ENCODE data around the gene PRKAR2B. TPM values are rescaled to one million over a fixed set of nuclear protein-coding genes. Genes with fewer than 3 reads are reported as not detected.

The PRKAR2B gene
- total RNA-seq, 1 experiment from 2014 or later = 15.1 TPM

GRCh38 chr7:107070710-107071109 lies 26.2 kb downstream of the PRKAR2B start:
- Histone ChIP-seq H3K79me2 (ENCODE audit: insufficient read depth, low read length) (no peaks in the 10 kb centered on the region), H3K4me2 (ENCODE audit: low read length) (no peak overlapping the region), H3K27me3 (ENCODE audit: insufficient read depth, low read length) (no peaks in the 10 kb centered on the region), H3K9me2 (ENCODE audit: insufficient read depth) (no peaks in the 10 kb centered on the region), H4K20me1 (ENCODE audit: insufficient read depth) (no peaks in the 10 kb centered on the region), H3K9me3 (ENCODE audit: control insufficient read depth in 1 of 2, insufficient read depth in 1 of 2, low read depth in 1 of 2, low read length in 2 of 2) (no peaks in the 10 kb centered on the region), H3K27ac (ENCODE audit: low read depth, low read length) (no peak overlapping the region), H3K4me3 (replicated peaks in 1 of 2; ENCODE audit: low read depth in 1 of 2, low read length in 2 of 2) (no peak overlapping the region), H3K36me3 (ENCODE audit: control insufficient read depth in 1 of 2, insufficient read depth in 2 of 2, low read length in 2 of 2) (no peaks in the 10 kb centered on the region), H3K4me1 (ENCODE audit: control insufficient read depth in 1 of 2, insufficient read depth in 2 of 2, low read length in 2 of 2) (no peaks in the 10 kb centered on the region), H3K9ac (ENCODE audit: low read length) (no peak overlapping the region), H2AFZ (ENCODE audit: low read depth, low read length, poor library complexity, severe bottlenecking) (no peak overlapping the region)
- ChIA-PET RAD21 (ENCODE audit: low non-redundant PET in 1 of 2, low total read pairs in 2 of 2, uncharacterized antibody in 2 of 2, unreplicated experiment in 2 of 2) (no interaction called here), POLR2A (no interaction called here), CTCF (no interaction called here)
- TF ChIP-seq, protein P1, sequence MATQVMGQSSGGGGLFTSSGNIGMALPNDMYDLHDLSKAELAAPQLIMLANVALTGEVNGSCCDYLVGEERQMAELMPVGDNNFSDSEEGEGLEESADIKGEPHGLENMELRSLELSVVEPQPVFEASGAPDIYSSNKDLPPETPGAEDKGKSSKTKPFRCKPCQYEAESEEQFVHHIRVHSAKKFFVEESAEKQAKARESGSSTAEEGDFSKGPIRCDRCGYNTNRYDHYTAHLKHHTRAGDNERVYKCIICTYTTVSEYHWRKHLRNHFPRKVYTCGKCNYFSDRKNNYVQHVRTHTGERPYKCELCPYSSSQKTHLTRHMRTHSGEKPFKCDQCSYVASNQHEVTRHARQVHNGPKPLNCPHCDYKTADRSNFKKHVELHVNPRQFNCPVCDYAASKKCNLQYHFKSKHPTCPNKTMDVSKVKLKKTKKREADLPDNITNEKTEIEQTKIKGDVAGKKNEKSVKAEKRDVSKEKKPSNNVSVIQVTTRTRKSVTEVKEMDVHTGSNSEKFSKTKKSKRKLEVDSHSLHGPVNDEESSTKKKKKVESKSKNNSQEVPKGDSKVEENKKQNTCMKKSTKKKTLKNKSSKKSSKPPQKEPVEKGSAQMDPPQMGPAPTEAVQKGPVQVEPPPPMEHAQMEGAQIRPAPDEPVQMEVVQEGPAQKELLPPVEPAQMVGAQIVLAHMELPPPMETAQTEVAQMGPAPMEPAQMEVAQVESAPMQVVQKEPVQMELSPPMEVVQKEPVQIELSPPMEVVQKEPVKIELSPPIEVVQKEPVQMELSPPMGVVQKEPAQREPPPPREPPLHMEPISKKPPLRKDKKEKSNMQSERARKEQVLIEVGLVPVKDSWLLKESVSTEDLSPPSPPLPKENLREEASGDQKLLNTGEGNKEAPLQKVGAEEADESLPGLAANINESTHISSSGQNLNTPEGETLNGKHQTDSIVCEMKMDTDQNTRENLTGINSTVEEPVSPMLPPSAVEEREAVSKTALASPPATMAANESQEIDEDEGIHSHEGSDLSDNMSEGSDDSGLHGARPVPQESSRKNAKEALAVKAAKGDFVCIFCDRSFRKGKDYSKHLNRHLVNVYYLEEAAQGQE (IDR thresholded peaks at IDR 0.05; ENCODE audit: low read depth) = no peak
- TF ChIP-seq POLR2AphosphoS5 (IDR thresholded peaks at IDR 0.05; ENCODE audit: low read depth, low read length) (no peak), ZFX (IDR thresholded peaks at IDR 0.05) (no peak), FOSL1 (IDR thresholded peaks at IDR 0.05; ENCODE audit: low read depth) (no peak), SP1 (IDR thresholded peaks at IDR 0.05; ENCODE audit: low read depth) (no peak), CBX3 (IDR thresholded peaks at IDR 0.05; ENCODE audit: low read depth) (no peak), POLR2A (IDR thresholded peaks at IDR 0.05; ENCODE audit: borderline replicate concordance, extremely low read depth, insufficient read depth, insufficient read length) (no peak), SIN3A (IDR thresholded peaks at IDR 0.05; ENCODE audit: low read depth) (no peak)
- TF ChIP-seq, protein P2, sequence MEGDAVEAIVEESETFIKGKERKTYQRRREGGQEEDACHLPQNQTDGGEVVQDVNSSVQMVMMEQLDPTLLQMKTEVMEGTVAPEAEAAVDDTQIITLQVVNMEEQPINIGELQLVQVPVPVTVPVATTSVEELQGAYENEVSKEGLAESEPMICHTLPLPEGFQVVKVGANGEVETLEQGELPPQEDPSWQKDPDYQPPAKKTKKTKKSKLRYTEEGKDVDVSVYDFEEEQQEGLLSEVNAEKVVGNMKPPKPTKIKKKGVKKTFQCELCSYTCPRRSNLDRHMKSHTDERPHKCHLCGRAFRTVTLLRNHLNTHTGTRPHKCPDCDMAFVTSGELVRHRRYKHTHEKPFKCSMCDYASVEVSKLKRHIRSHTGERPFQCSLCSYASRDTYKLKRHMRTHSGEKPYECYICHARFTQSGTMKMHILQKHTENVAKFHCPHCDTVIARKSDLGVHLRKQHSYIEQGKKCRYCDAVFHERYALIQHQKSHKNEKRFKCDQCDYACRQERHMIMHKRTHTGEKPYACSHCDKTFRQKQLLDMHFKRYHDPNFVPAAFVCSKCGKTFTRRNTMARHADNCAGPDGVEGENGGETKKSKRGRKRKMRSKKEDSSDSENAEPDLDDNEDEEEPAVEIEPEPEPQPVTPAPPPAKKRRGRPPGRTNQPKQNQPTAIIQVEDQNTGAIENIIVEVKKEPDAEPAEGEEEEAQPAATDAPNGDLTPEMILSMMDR (IDR thresholded peaks at IDR 0.05 in 2 of 3, conservative IDR thresholded peaks at IDR 0.05 in 1 of 3; ENCODE audit: borderline replicate concordance in 1 of 3, insufficient read depth in 1 of 3, low read depth in 2 of 3, low read length in 2 of 3) = no peak
- no peak for DNase-seq (ENCODE audit: low read depth, low spot score)
- no peak for ATAC-seq
- BruUV-seq (replicated peaks) = no TSS peak
- intact Hi-C loops (cut with micrococcal nuclease) = no loop called here
